Measurements from ENCODE around the gene TNIK. TPM values are rescaled to one million over a fixed set of nuclear protein-coding genes. Genes with fewer than 3 reads are reported as not detected.

Gene TNIK
- total RNA-seq, 1 experiment from 2014 or later, result not detected

- H3K4me1 ChIP-seq (ENCODE audit: low read length), result no peaks in the 10 kb centered on the region
- no peaks in the 10 kb centered on the region for H3K9me2 ChIP-seq (replicated peaks; ENCODE audit: insufficient read depth, low read length)
- H3K36me3 ChIP-seq (ENCODE audit: insufficient read depth, low read length), result no peaks in the 10 kb centered on the region
- no peak overlapping the region for H3K4me3 ChIP-seq (ENCODE audit: low read length)
- H3K9me3 ChIP-seq (ENCODE audit: low read length), result no peaks in the 10 kb centered on the region
- no peaks in the 10 kb centered on the region for H3K27me3 ChIP-seq (ENCODE audit: low read length)
- H3K79me2 ChIP-seq (ENCODE audit: low read length), result no peaks in the 10 kb centered on the region
- DNase-seq, result no peak
- H2AFZ ChIP-seq (ENCODE audit: low read length), result no peak overlapping the region
- no peaks in the 10 kb centered on the region for H4K20me1 ChIP-seq (ENCODE audit: insufficient read depth, low read depth, low read length)
- no peak overlapping the region for H3K27ac ChIP-seq (ENCODE audit: low read length)
- no peak overlapping the region for H3K9ac ChIP-seq (ENCODE audit: low read length)
- H3K4me2 ChIP-seq (ENCODE audit: low read depth, low read length, poor library complexity, severe bottlenecking), result no peak overlapping the region
Observed at GRCh38 chr3:171379961-171380483, 80.2 kb downstream of the TNIK start.

GRCh38 chr3:171379281-171379680 is 80.9 kb downstream of the TNIK start:
- H3K27me3 ChIP-seq (ENCODE audit: low read length), result no peaks in the 10 kb centered on the region
- H3K9ac ChIP-seq (ENCODE audit: low read length), result no peak overlapping the region
- no peak overlapping the region for H3K4me2 ChIP-seq (ENCODE audit: low read depth, low read length, poor library complexity, severe bottlenecking)
- no peaks in the 10 kb centered on the region for H4K20me1 ChIP-seq (ENCODE audit: insufficient read depth, low read depth, low read length)
- no peak overlapping the region for H3K4me3 ChIP-seq (ENCODE audit: low read length)
- H3K4me1 ChIP-seq (ENCODE audit: low read length), result no peaks in the 10 kb centered on the region
- H3K27ac ChIP-seq (ENCODE audit: low read length), result no peak overlapping the region
- no peak overlapping the region for H2AFZ ChIP-seq (ENCODE audit: low read length)
- H3K79me2 ChIP-seq (ENCODE audit: low read length), result no peaks in the 10 kb centered on the region
- no peak for DNase-seq
- H3K9me2 ChIP-seq (replicated peaks; ENCODE audit: insufficient read depth, low read length), result no peaks in the 10 kb centered on the region
- no peaks in the 10 kb centered on the region for H3K9me3 ChIP-seq (ENCODE audit: low read length)
- no peaks in the 10 kb centered on the region for H3K36me3 ChIP-seq (ENCODE audit: insufficient read depth, low read length)

- Histone ChIP-seq H3K79me2 (ENCODE audit: low read length) (no peaks in the 10 kb centered on the region), H3K36me3 (ENCODE audit: insufficient read depth, low read length) (no peaks in the 10 kb centered on the region), H4K20me1 (ENCODE audit: insufficient read depth, low read depth, low read length) (no peaks in the 10 kb centered on the region), H3K9me2 (replicated peaks; ENCODE audit: insufficient read depth, low read length) (no peaks in the 10 kb centered on the region), H2AFZ (ENCODE audit: low read length) (no peak overlapping the region), H3K27me3 (ENCODE audit: low read length) (no peaks in the 10 kb centered on the region), H3K4me1 (ENCODE audit: low read length) (no peaks in the 10 kb centered on the region), H3K27ac (ENCODE audit: low read length) (no peak overlapping the region), H3K9me3 (ENCODE audit: low read length) (no peaks in the 10 kb centered on the region), H3K9ac (ENCODE audit: low read length) (no peak overlapping the region), H3K4me3 (ENCODE audit: low read length) (no peak overlapping the region), H3K4me2 (ENCODE audit: low read depth, low read length, poor library complexity, severe bottlenecking) (no peak overlapping the region)
- DNase-seq, result no peak
Observed at GRCh38 chr3:171378586-171378985, 81.6 kb downstream of the TNIK start.

- Histone ChIP-seq H3K4me3 (ENCODE audit: low read length) (no peak overlapping the region), H3K27ac (ENCODE audit: low read length) (no peak overlapping the region), H3K4me2 (ENCODE audit: low read depth, low read length, poor library complexity, severe bottlenecking) (no peak overlapping the region), H4K20me1 (ENCODE audit: insufficient read depth, low read depth, low read length) (no peaks in the 10 kb centered on the region), H3K36me3 (ENCODE audit: insufficient read depth, low read length) (no peaks in the 10 kb centered on the region), H3K4me1 (ENCODE audit: low read length) (no peaks in the 10 kb centered on the region), H3K27me3 (ENCODE audit: low read length) (no peaks in the 10 kb centered on the region), H3K9ac (ENCODE audit: low read length) (no peak overlapping the region), H3K9me2 (replicated peaks; ENCODE audit: insufficient read depth, low read length) (no peaks in the 10 kb centered on the region), H3K79me2 (ENCODE audit: low read length) (no peaks in the 10 kb centered on the region), H2AFZ (ENCODE audit: low read length) (no peak overlapping the region), H3K9me3 (ENCODE audit: low read length) (no peaks in the 10 kb centered on the region)
- no peak for DNase-seq
Observed at GRCh38 chr3:171377859-171378258, 82.3 kb downstream of the TNIK start.

GRCh38 chr3:171376596-171376947 is 83.6 kb downstream of the TNIK start:
- no peaks in the 10 kb centered on the region for H4K20me1 ChIP-seq (ENCODE audit: insufficient read depth, low read depth, low read length)
- H3K27ac ChIP-seq (ENCODE audit: low read length), result no peak overlapping the region
- no peak overlapping the region for H3K4me2 ChIP-seq (ENCODE audit: low read depth, low read length, poor library complexity, severe bottlenecking)
- H3K36me3 ChIP-seq (ENCODE audit: insufficient read depth, low read length), result no peaks in the 10 kb centered on the region
- H2AFZ ChIP-seq (ENCODE audit: low read length), result no peak overlapping the region
- H3K9me3 ChIP-seq (ENCODE audit: low read length), result no peaks in the 10 kb centered on the region
- H3K4me3 ChIP-seq (ENCODE audit: low read length), result no peak overlapping the region
- H3K4me1 ChIP-seq (ENCODE audit: low read length), result no peaks in the 10 kb centered on the region
- H3K9me2 ChIP-seq (replicated peaks; ENCODE audit: insufficient read depth, low read length), result no peaks in the 10 kb centered on the region
- H3K79me2 ChIP-seq (ENCODE audit: low read length), result no peaks in the 10 kb centered on the region
- no peak for DNase-seq
- H3K9ac ChIP-seq (ENCODE audit: low read length), result no peak overlapping the region
- H3K27me3 ChIP-seq (ENCODE audit: low read length), result no peaks in the 10 kb centered on the region

DNA sequence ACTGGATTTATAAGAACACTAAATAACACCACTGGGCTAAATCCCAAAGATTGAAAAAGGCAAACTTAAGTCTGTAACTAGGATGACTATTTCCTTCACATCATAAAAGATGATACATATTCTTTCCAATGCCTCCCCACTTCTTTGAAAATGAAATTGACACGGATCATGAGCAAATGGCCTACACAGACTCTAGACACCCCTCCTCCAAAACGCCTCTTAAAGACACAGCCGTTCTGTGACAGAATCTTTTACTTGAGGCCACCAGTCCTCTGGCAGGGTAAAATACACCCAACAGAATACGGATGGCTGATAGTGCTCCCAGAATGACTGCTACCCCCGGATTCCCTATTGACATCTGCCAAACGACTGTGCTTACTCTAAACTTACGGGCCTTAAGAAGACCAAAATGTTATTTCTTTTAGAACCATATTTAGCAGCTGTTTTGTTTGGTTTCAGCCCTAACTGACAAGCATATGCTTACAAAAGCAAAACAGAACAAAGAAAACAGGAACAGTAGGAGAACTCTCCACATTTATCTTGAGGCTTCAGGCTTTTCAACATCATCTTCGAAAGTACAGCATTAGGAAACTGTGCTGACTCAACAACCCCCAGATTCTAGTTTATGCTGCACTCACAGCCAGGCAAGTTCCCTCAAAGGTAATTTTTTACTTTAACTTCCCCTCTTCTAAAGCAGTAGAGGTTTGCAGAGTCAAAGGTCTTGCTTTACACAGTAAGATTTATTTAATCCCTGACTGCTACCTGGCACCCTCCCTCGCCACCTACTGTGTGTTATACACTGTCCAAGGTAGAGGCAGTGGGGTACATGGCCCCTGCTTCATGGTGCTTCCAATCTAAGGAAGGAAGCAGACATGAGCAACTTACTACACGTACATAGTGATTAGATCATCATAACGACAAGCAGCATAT is 84.3 kb downstream of the TNIK start:
- Histone ChIP-seq H3K4me2 (ENCODE audit: low read depth, low read length, poor library complexity, severe bottlenecking) (no peak overlapping the region), H3K36me3 (ENCODE audit: insufficient read depth, low read length) (no peaks in the 10 kb centered on the region)

DNA sequence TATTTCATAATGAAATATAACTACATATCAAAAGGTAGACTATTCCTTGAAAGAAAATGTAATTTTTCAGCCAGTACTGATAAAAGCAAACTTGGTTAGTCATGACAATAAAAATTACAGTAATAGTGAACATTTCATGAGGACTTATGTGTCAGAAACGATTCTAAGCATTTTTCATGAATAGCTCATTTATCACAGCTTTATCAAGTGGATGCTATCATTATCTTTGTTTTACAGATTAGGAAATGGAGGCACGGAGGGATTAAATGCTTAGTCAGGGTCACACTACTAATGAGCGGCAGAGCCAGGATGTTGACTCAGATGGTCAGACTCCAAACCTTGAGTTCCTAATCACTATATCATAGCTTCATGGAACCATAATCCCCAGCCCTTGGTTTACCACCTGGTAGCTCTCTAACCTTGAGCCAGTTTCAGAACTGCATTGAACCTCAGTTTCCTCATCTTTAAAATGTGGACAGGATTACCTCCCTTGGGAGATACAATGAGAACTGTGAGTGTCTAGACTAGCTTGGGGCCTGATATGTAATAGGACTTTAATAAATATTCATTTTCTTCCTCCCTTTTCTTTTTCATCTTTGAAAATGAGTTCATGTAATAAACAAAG is 85.4 kb downstream of the TNIK start:
- no peaks in the 10 kb centered on the region for H3K27me3 ChIP-seq (ENCODE audit: low read length)
- H2AFZ ChIP-seq (ENCODE audit: low read length), result no peak overlapping the region
- no peaks in the 10 kb centered on the region for H3K9me2 ChIP-seq (replicated peaks; ENCODE audit: insufficient read depth, low read length)
- no peaks in the 10 kb centered on the region for H3K79me2 ChIP-seq (ENCODE audit: low read length)
- H3K4me3 ChIP-seq (ENCODE audit: low read length), result no peak overlapping the region
- H3K4me1 ChIP-seq (ENCODE audit: low read length), result no peaks in the 10 kb centered on the region
- no peak overlapping the region for H3K9ac ChIP-seq (ENCODE audit: low read length)
- H3K27ac ChIP-seq (ENCODE audit: low read length), result no peak overlapping the region
- H3K4me2 ChIP-seq (ENCODE audit: low read depth, low read length, poor library complexity, severe bottlenecking), result no peak overlapping the region
- no peaks in the 10 kb centered on the region for H3K36me3 ChIP-seq (ENCODE audit: insufficient read depth, low read length)
- H4K20me1 ChIP-seq (ENCODE audit: insufficient read depth, low read depth, low read length), result no peaks in the 10 kb centered on the region
- no peak for DNase-seq
- H3K9me3 ChIP-seq (ENCODE audit: low read length), result no peaks in the 10 kb centered on the region

More for the DNA sequence above, 84.3 kb downstream of the TNIK start:
- Histone ChIP-seq H3K4me3 (ENCODE audit: low read length) (no peak overlapping the region), H4K20me1 (ENCODE audit: insufficient read depth, low read depth, low read length) (no peaks in the 10 kb centered on the region), H3K4me1 (ENCODE audit: low read length) (no peaks in the 10 kb centered on the region), H3K9me3 (ENCODE audit: low read length) (no peaks in the 10 kb centered on the region), H3K27me3 (ENCODE audit: low read length) (no peaks in the 10 kb centered on the region), H3K79me2 (ENCODE audit: low read length) (no peaks in the 10 kb centered on the region), H2AFZ (ENCODE audit: low read length) (no peak overlapping the region), H3K9ac (ENCODE audit: low read length) (no peak overlapping the region), H3K9me2 (replicated peaks; ENCODE audit: insufficient read depth, low read length) (no peaks in the 10 kb centered on the region), H3K27ac (ENCODE audit: low read length) (no peak overlapping the region)
- no peak for DNase-seq

- H2AFZ ChIP-seq (ENCODE audit: low read length), result no peak overlapping the region
- no peak overlapping the region for H3K9ac ChIP-seq (ENCODE audit: low read length)
- no peak overlapping the region for H3K27ac ChIP-seq (ENCODE audit: low read length)
- no peak overlapping the region for H3K4me2 ChIP-seq (ENCODE audit: low read depth, low read length, poor library complexity, severe bottlenecking)
- no peaks in the 10 kb centered on the region for H3K79me2 ChIP-seq (ENCODE audit: low read length)
- H3K9me3 ChIP-seq (ENCODE audit: low read length), result no peaks in the 10 kb centered on the region
- no peaks in the 10 kb centered on the region for H3K27me3 ChIP-seq (ENCODE audit: low read length)
- H3K4me3 ChIP-seq (ENCODE audit: low read length), result no peak overlapping the region
- H3K9me2 ChIP-seq (replicated peaks; ENCODE audit: insufficient read depth, low read length), result no peaks in the 10 kb centered on the region
- H3K36me3 ChIP-seq (ENCODE audit: insufficient read depth, low read length), result no peaks in the 10 kb centered on the region
- no peaks in the 10 kb centered on the region for H4K20me1 ChIP-seq (ENCODE audit: insufficient read depth, low read depth, low read length)
- H3K4me1 ChIP-seq (ENCODE audit: low read length), result no peaks in the 10 kb centered on the region
- DNase-seq, result no peak
Observed at GRCh38 chr3:171374260-171374659, 85.9 kb downstream of the TNIK start.
